H9 (cell line): Measurements from ENCODE around the gene MTHFS. TPM values are rescaled to one million over a fixed set of nuclear protein-coding genes. Genes with fewer than 3 reads are reported as not detected.
"Not testable (repeated sequence)": the region's sequence is repeated elsewhere in the genome, so short reads cannot be mapped to it uniquely, and the experiment has no call there.

Source experiments
- DNase-seq: peaks from one replicate; pipeline ENCODE4 v3.0.0-alpha.2; 2017
- H2AFZ ChIP-seq: one replicate; pipeline ENCODE4 v1.6.1; 2013; ENCODE audit warnings: mild to moderate bottlenecking, low read length, control low read depth, moderate library complexity
- H2AK5ac ChIP-seq: 2 replicates; pipeline ENCODE4 v1.6.1; 2013; ENCODE audit warnings: low read length, control low read depth, mixed read lengths; ENCODE audit not compliant: insufficient read length
- H2BK120ac ChIP-seq: one replicate; pipeline ENCODE4 v1.6.1; 2013; ENCODE audit warnings: low read depth, mild to moderate bottlenecking, low read length, control low read depth, inconsistent platforms; ENCODE audit not compliant: poor library complexity, severe bottlenecking
- H2BK12ac ChIP-seq: 2 replicates; pipeline ENCODE4 v1.6.1; 2013; ENCODE audit warnings: low read length, control low read depth, mixed read lengths, low read depth; ENCODE audit not compliant: insufficient read length
- H2BK15ac ChIP-seq: 2 replicates; pipeline ENCODE4 v1.6.1; 2013; ENCODE audit warnings: low read depth, low read length, control low read depth
- H2BK20ac ChIP-seq: one replicate; pipeline ENCODE4 v1.6.1; 2013; ENCODE audit warnings: low read depth, mild to moderate bottlenecking, low read length, control low read depth, inconsistent platforms; ENCODE audit not compliant: poor library complexity, severe bottlenecking
- H2BK5ac ChIP-seq: 2 replicates; pipeline ENCODE4 v1.6.1; 2013; ENCODE audit warnings: low read length, control low read depth, mixed read lengths; ENCODE audit not compliant: insufficient read length
- H3K14ac ChIP-seq: 2 replicates; pipeline ENCODE4 v1.6.1; 2013; ENCODE audit warnings: low read length, control low read depth; ENCODE audit not compliant: insufficient read depth
- H3K18ac ChIP-seq: 2 replicates; pipeline ENCODE4 v1.6.1; 2013; ENCODE audit warnings: low read depth, mild to moderate bottlenecking, mixed read lengths, low read length, control low read depth; ENCODE audit not compliant: insufficient read length
- H3K23ac ChIP-seq: 2 replicates; pipeline ENCODE4 v1.6.1; 2013; ENCODE audit warnings: low read length, control low read depth, mixed read lengths, low read depth; ENCODE audit not compliant: insufficient read length
- H3K23me2 ChIP-seq: 2 replicates; pipeline ENCODE4 v1.6.1; 2013; ENCODE audit warnings: low read depth, mild to moderate bottlenecking, mixed read lengths, low read length, control low read depth; ENCODE audit not compliant: insufficient read length, poor library complexity, severe bottlenecking
- H3K27ac ChIP-seq: 2 replicates; pipeline ENCODE4 v1.5.1; 2013; ENCODE audit warnings: low read length, control low read depth, mixed read lengths, low read depth; ENCODE audit not compliant: insufficient read length
- H3K27me3 ChIP-seq: 2 replicates; pipeline ENCODE4 v1.6.1; 2013; ENCODE audit warnings: low read length, control low read depth, inconsistent platforms; ENCODE audit not compliant: insufficient read depth
- H3K4ac ChIP-seq: 2 replicates; pipeline ENCODE4 v1.6.1; 2013; ENCODE audit warnings: low read depth, mild to moderate bottlenecking, control low read depth, inconsistent platforms, low read length, moderate library complexity
- H3K4me1 ChIP-seq: 2 replicates; pipeline ENCODE4 v1.6.1; 2013; ENCODE audit warnings: low read length, control low read depth, inconsistent platforms; ENCODE audit not compliant: insufficient read depth
- H3K4me2 ChIP-seq: 2 replicates; pipeline ENCODE4 v1.6.1; 2013; ENCODE audit warnings: low read length, control low read depth, mixed read lengths; ENCODE audit not compliant: insufficient read length, insufficient read depth
- H3K56ac ChIP-seq: 2 replicates; pipeline ENCODE4 v1.6.1; 2013; ENCODE audit warnings: low read depth, mild to moderate bottlenecking, mixed read lengths, low read length, control low read depth; ENCODE audit not compliant: insufficient read length
- H3K79me1 ChIP-seq: 2 replicates; pipeline ENCODE4 v1.6.1; 2013; ENCODE audit warnings: low read depth, mild to moderate bottlenecking, moderate library complexity, low read length, control low read depth, inconsistent platforms; ENCODE audit not compliant: insufficient read depth, poor library complexity, severe bottlenecking
- H3K79me2 ChIP-seq: 2 replicates; pipeline ENCODE4 v1.6.1; 2013; ENCODE audit warnings: low read length, control low read depth, inconsistent platforms; ENCODE audit not compliant: insufficient read depth
- H3K9ac ChIP-seq: 2 replicates; pipeline ENCODE4 v1.6.1; 2013; ENCODE audit warnings: low read length, control low read depth, mixed read lengths; ENCODE audit not compliant: insufficient read length; ENCODE audit errors: extremely low read depth
- H3K9me3 ChIP-seq: one replicate; pipeline ENCODE4 v1.6.1; 2013; ENCODE audit warnings: low read depth, low read length, inconsistent platforms; ENCODE audit not compliant: control insufficient read depth
- H3T11ph ChIP-seq: one replicate; pipeline ENCODE4 v1.6.1; 2013; ENCODE audit warnings: mild to moderate bottlenecking, low read length, control low read depth, inconsistent platforms
- H4K20me1 ChIP-seq: one replicate; pipeline ENCODE4 v1.6.1; 2013; ENCODE audit not compliant: control insufficient read depth, insufficient read length, insufficient read depth
- H4K5ac ChIP-seq: 2 replicates; pipeline ENCODE4 v1.6.1; 2013; ENCODE audit warnings: low read depth, mild to moderate bottlenecking, mixed read lengths, low read length, control low read depth; ENCODE audit not compliant: insufficient read length
- H4K8ac ChIP-seq: replicated peaks from 2 replicates; pipeline ENCODE4 v1.6.1; 2013; ENCODE audit warnings: low read length, control low read depth, mixed read lengths, low read depth; ENCODE audit not compliant: insufficient read length
- H4K91ac ChIP-seq: 2 replicates; pipeline ENCODE4 v1.6.1; 2013; ENCODE audit warnings: low read depth, mild to moderate bottlenecking, moderate library complexity, mixed read lengths, low read length, control low read depth; ENCODE audit not compliant: insufficient read length
- H3K27ac Mint-ChIP-seq, 3 experiments: 2 replicates in 2 of 3; 3 replicates in 1 of 3; pipeline ENCODE4 v1.8.0; 2020 to 2021; ENCODE audit warnings: mixed read lengths in 3 of 3, mild to moderate bottlenecking in 1 of 3, moderate library complexity in 1 of 3
- H3K27me3 Mint-ChIP-seq: 2 replicates; pipeline ENCODE4 v1.8.0; 2021; ENCODE audit warnings: low read depth, mild to moderate bottlenecking, moderate library complexity, mixed read lengths
- H3K36me3 Mint-ChIP-seq, 3 experiments: 2 replicates in 2 of 3; 3 replicates in 1 of 3; pipeline ENCODE4 v1.8.0; 2020 to 2021; ENCODE audit warnings: low read depth in 3 of 3, mixed read lengths in 3 of 3; ENCODE audit not compliant: insufficient read depth in 1 of 3
- H3K4me1 Mint-ChIP-seq, 2 experiments: 2 replicates each; pipeline ENCODE4 v1.8.0; 2020; ENCODE audit warnings: mixed read lengths in 2 of 2
- H3K4me3 Mint-ChIP-seq, 2 experiments: 2 replicates in 1 of 2; 3 replicates in 1 of 2; pipeline ENCODE4 v1.8.0; 2020 to 2021; ENCODE audit warnings: mild to moderate bottlenecking in 2 of 2, mixed read lengths in 2 of 2, moderate library complexity in 1 of 2
- H3K9me3 Mint-ChIP-seq, 2 experiments: 2 replicates in 1 of 2; 3 replicates in 1 of 2; pipeline ENCODE4 v1.8.0; 2020; ENCODE audit warnings: mild to moderate bottlenecking in 2 of 2, mixed read lengths in 2 of 2, moderate library complexity in 1 of 2
- CTCF ChIP-seq: fragments of 200-600 bp; sonication (generic); conservative IDR thresholded peaks from 3 replicates; pipeline ENCODE4 v1.8.0; 2021; ENCODE audit warnings: antibody characterized with exemption, mild to moderate bottlenecking
- WGBS: extraction: QIAGEN DNeasy Blood & Tissue Kit; methylation state at CpG from one replicate; pipeline ENCODE4 v1.1.7; 2013; ENCODE audit warnings: missing lambda C conversion rate, low lambda C conversion rate, mixed read lengths; ENCODE audit not compliant: insufficient read length; ENCODE audit errors: extremely low coverage; 5-methylcytosine and 5-hydroxymethylcytosine counted together
- total RNA-seq: library from RNA; stranded (reverse); gene quantifications from 2 replicates; pipeline ENCODE4 v1.2.1, GENCODE V29; 2021

MTHFS gene
- total RNA-seq, 1 experiment from 2014 or later = 36.9 TPM

- H3K4ac ChIP-seq = no peak overlapping the region
- no peak overlapping the region for H4K91ac ChIP-seq
- DNase-seq = no peak
- no peak overlapping the region for H2BK120ac ChIP-seq
- no peak overlapping the region for H3K56ac ChIP-seq
- H3K23ac ChIP-seq = no peak overlapping the region
- no peaks in the 10 kb centered on the region for H3K27me3 ChIP-seq
- no peak overlapping the region for H2BK20ac ChIP-seq
- Mint-ChIP-seq H3K4me3 (no peak overlapping the region), H3K36me3 (peaks cover 14 to 16% (median 16%) of the 10 kb centered on the region in 3 experiments; a peak in 6 of 7 replicates), H3K4me1 (peaks cover 3 to 5% of the 10 kb centered on the region in 2 experiments; a peak in 3 of 4 replicates), H3K27ac (no peak overlapping the region; a peak in 2 of 7 replicates), H3K9me3 (no peaks in the 10 kb centered on the region), H3K27me3 (no peaks in the 10 kb centered on the region)
- no peaks in the 10 kb centered on the region for H3K9me3 ChIP-seq
- H3K4me1 ChIP-seq = no peaks in the 10 kb centered on the region; the same call in 1 of the 2 replicates
- H4K20me1 ChIP-seq = no peaks in the 10 kb centered on the region
- H2BK12ac ChIP-seq = no peak overlapping the region
- H3K79me2 ChIP-seq = no peaks in the 10 kb centered on the region
- H3K23me2 ChIP-seq = peaks cover 4% of the 10 kb centered on the region
- no peak overlapping the region for H3K14ac ChIP-seq
- TF ChIP-seq CTCF = no peak
- no peak overlapping the region for H3K27ac ChIP-seq
- H3K18ac ChIP-seq = no peak overlapping the region
- no peak overlapping the region for H3K9ac ChIP-seq
- H4K5ac ChIP-seq = no peak overlapping the region
- H2AK5ac ChIP-seq = no peak overlapping the region
- no peak overlapping the region for H2BK5ac ChIP-seq
- no peak overlapping the region for H2BK15ac ChIP-seq
- no CpG with 5 or more reads among the region's 1 CpG for WGBS
- no peak overlapping the region for H4K8ac ChIP-seq
- H3K4me2 ChIP-seq = no peak overlapping the region
- no peaks in the 10 kb centered on the region for H3K79me1 ChIP-seq
- H2AFZ ChIP-seq = no peak overlapping the region
- H3T11ph ChIP-seq = no peak overlapping the region
Measured at GRCh38 chr15:79901958-79902357, 5.1 kb upstream of the MTHFS start.

- H3K27ac Mint-ChIP-seq, H3K4me1 ChIP-seq, H3K4ac ChIP-seq, H3K9me3 ChIP-seq, H2AK5ac ChIP-seq, H3K14ac ChIP-seq, H3K4me3 Mint-ChIP-seq, H2AFZ ChIP-seq, H3K9me3 Mint-ChIP-seq, H2BK120ac ChIP-seq, H3K18ac ChIP-seq, DNase-seq, H3K79me2 ChIP-seq, H4K8ac ChIP-seq, H3K23ac ChIP-seq, H4K5ac ChIP-seq, H4K20me1 ChIP-seq, H2BK12ac ChIP-seq, H3K79me1 ChIP-seq, H3K27me3 ChIP-seq, H3T11ph ChIP-seq, H2BK20ac ChIP-seq, H3K27ac ChIP-seq, H2BK5ac ChIP-seq, H3K9ac ChIP-seq, H2BK15ac ChIP-seq, H3K23me2 ChIP-seq, H3K36me3 Mint-ChIP-seq, H3K4me2 ChIP-seq, H3K4me1 Mint-ChIP-seq, H4K91ac ChIP-seq, H3K56ac ChIP-seq, H3K27me3 Mint-ChIP-seq: not testable (repeated sequence)
- WGBS = no CpG with 5 or more reads among the region's 4 CpGs
Measured at GRCh38 chr15:79900818-79901378, 4.1 kb upstream of the MTHFS start.
